ENCODE results near the gene CYBA. TPM values are rescaled to one million over a fixed set of nuclear protein-coding genes. Genes with fewer than 3 reads are reported as not detected.

CYBA gene
- total RNA-seq, 2 donors from 2014 or later: 368 to 389 TPM

DNA sequence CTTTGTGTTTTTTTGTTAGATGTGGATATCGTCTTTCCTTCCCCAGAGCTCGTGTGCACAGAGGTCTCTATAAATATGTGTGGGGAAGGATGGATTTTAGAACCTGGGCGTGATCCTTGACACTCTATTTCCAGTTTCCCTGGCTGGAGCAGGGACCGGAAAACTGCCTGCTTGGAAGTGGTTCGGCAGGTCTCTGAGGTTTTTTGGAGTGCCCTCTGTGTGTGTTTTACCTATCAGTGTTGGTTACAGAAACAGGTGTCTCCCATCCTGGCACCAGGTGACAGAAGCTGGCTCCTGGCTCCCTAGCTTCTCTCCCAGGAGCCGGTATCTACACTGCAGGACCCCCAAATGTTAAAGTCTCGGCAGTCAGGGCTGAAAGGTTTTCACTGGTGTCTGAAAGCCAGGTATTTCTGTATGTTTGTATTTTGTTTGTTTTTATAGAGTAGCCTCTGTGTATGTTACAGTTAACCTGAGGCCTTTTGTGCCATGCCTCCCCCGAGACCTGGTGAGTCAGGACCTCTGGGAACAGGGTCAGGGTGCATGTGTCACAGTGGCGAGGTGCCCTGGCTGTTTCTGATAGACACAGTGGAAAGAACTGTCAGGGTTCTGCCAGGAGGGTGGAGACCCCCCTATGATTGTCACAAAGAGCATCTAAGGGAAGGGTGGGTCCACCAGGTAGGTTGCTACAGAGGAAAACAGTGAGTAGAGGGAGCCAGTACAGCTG lies 49.4 kb downstream of the CYBA start:
- H3K27ac ChIP-seq: no peak overlapping the region

GRCh38 chr16:88600539-88600896 lies 50.3 kb downstream of the CYBA start:
- Histone ChIP-seq H3K9me3 (no peaks in the 10 kb centered on the region), H3K27me3 (no peaks in the 10 kb centered on the region), H3K9ac (ENCODE audit: low read depth in 2 of 2, low read length in 2 of 2) (no peak overlapping the region), H3K36me3 (peaks cover 14% of the 10 kb centered on the region), H3K27ac (no peak overlapping the region), H3K4me3 (no peak overlapping the region), H3K4me1 (no peaks in the 10 kb centered on the region)
- TF ChIP-seq, protein P1, sequence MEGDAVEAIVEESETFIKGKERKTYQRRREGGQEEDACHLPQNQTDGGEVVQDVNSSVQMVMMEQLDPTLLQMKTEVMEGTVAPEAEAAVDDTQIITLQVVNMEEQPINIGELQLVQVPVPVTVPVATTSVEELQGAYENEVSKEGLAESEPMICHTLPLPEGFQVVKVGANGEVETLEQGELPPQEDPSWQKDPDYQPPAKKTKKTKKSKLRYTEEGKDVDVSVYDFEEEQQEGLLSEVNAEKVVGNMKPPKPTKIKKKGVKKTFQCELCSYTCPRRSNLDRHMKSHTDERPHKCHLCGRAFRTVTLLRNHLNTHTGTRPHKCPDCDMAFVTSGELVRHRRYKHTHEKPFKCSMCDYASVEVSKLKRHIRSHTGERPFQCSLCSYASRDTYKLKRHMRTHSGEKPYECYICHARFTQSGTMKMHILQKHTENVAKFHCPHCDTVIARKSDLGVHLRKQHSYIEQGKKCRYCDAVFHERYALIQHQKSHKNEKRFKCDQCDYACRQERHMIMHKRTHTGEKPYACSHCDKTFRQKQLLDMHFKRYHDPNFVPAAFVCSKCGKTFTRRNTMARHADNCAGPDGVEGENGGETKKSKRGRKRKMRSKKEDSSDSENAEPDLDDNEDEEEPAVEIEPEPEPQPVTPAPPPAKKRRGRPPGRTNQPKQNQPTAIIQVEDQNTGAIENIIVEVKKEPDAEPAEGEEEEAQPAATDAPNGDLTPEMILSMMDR (IDR thresholded peaks at IDR 0.05): no peak
- no peak for DNase-seq
- intact Hi-C loops (cut with DNase I): no loop called here

More for the DNA sequence above, 49.4 kb downstream of the CYBA start:
- TF ChIP-seq, protein P1 (IDR thresholded peaks at IDR 0.05): no peak
- H3K9ac ChIP-seq (ENCODE audit: low read depth in 2 of 2, low read length in 2 of 2): no peak overlapping the region
- H3K36me3 ChIP-seq: peaks cover 14% of the 10 kb centered on the region
- no peak for DNase-seq
- H3K4me1 ChIP-seq: no peaks in the 10 kb centered on the region
- no peaks in the 10 kb centered on the region for H3K9me3 ChIP-seq
- intact Hi-C loops (cut with DNase I): no loop called here
- no peak overlapping the region for H3K4me3 ChIP-seq
- H3K27me3 ChIP-seq: no peaks in the 10 kb centered on the region

DNA sequence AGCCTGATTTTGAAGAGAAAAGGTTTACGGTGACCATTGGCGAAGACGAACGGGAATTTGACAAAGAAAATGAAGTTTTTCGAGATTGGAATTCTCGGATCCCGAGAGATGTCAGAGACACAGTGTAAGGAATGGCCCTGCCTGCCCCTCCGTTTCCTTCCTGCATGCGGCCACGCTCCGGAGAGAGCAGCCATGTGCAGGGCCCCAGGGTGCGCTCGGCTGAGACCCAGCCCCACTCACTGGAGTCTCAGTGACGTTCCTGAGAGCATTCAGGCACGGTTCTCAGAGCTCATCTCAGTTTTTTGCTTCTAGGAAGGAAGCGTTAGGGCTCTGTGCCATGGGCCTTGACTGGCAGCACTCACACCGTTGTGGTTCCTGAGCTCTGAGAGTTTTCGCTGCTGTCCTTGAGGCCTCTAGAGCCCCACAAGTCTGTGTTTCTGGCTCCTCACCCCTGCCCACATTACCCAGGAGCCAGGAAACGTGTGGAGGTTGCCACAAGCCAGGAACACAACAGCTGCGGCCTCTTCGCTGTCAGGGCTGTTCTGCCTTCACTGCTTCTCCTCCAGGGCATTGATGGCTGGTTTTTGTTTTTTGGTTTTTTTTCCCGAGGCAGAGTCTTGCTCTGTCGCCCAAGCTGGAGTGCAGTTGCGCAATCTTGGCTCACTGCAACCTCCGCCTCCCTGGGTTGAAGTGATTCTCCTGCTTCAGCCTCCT lies 50.9 kb downstream of the CYBA start:
- DNase-seq: no peak

GRCh38 chr16:88599092-88599733 lies 51.6 kb downstream of the CYBA start:
- Histone ChIP-seq H3K36me3 (peaks cover 14% of the 10 kb centered on the region), H3K4me3 (no peak overlapping the region), H3K9me3 (no peaks in the 10 kb centered on the region), H3K27ac (no peak overlapping the region), H3K9ac (ENCODE audit: low read depth in 2 of 2, low read length in 2 of 2) (no peak overlapping the region), H3K27me3 (no peaks in the 10 kb centered on the region), H3K4me1 (no peaks in the 10 kb centered on the region)
- TF ChIP-seq, protein P1 (IDR thresholded peaks at IDR 0.05): no peak
- intact Hi-C loops (cut with DNase I): no loop called here
- peak; percentile 43 for DNase-seq

More for the DNA sequence above, 50.9 kb downstream of the CYBA start:
- Histone ChIP-seq H3K9me3 (no peaks in the 10 kb centered on the region), H3K4me1 (no peaks in the 10 kb centered on the region), H3K9ac (ENCODE audit: low read depth in 2 of 2, low read length in 2 of 2) (peak overlapping the region in 1 of 2 donors; percentile 12), H3K4me3 (no peak overlapping the region), H3K36me3 (peaks cover 14% of the 10 kb centered on the region), H3K27ac (no peak overlapping the region), H3K27me3 (no peaks in the 10 kb centered on the region)
- TF ChIP-seq, protein P1 (IDR thresholded peaks at IDR 0.05): no peak
- intact Hi-C loops (cut with DNase I): no loop called here

DNA sequence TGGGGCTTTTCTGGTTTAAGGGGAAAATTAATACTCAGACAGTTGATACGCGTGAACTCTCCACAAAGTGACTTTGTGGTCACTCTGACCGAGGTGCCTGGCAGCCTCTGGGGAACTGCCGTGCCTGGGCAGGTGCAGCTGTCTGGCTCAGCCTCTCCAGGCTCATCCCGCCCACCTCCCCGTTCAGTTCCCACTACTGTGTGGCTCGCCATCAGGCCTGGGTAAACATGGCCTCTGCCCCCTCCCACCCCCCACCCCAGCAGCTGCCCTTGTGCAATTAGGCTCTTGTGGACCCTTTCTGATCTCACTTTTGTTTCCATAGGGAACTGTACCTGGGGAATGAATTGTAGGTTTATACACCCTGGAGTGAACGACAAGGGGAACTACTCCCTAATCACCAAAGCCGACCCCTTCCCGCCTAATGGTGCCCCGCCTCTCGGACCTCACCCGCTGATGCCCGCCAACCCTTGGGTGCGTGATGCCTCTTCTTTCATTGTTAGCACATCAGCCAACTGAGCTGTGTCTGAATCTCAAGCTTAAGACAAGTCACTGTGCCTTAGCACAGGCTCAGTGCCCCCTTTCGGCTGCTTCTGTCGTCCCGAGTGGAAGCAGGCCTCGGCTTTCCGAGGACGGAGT lies 52.9 kb downstream of the CYBA start:
- peaks cover 14% of the 10 kb centered on the region for H3K36me3 ChIP-seq
- H3K27me3 ChIP-seq: no peaks in the 10 kb centered on the region
- H3K9me3 ChIP-seq: no peaks in the 10 kb centered on the region
- H3K27ac ChIP-seq: no peak overlapping the region
- TF ChIP-seq, protein P1 (IDR thresholded peaks at IDR 0.05): no peak
- intact Hi-C loops (cut with DNase I): no loop called here
- no peak overlapping the region for H3K4me3 ChIP-seq
- H3K4me1 ChIP-seq: no peaks in the 10 kb centered on the region
- no peak overlapping the region for H3K9ac ChIP-seq (ENCODE audit: low read depth in 2 of 2, low read length in 2 of 2)
- no peak for DNase-seq
